Activated CD8-positive, alpha-beta memory T cell treated with anti-CD3 and anti-CD28 coated beads for 48 hours (primary cell): ENCODE results near the gene METTL8.

Experiments used
- DNase-seq, 3 experiments: peaks; one replicate each; pipeline ENCODE4 v3.0.0-alpha.2; 2020; ENCODE audit warnings: low read depth in 2 of 3, low spot score in 2 of 3

The METTL8 gene

GRCh38 chr2:171346723-171347557 lies 86.8 kb downstream of the METTL8 start:
- no peak for DNase-seq

GRCh38 chr2:171345971-171346722 lies 87.6 kb downstream of the METTL8 start:
- DNase-seq: no peak

DNA sequence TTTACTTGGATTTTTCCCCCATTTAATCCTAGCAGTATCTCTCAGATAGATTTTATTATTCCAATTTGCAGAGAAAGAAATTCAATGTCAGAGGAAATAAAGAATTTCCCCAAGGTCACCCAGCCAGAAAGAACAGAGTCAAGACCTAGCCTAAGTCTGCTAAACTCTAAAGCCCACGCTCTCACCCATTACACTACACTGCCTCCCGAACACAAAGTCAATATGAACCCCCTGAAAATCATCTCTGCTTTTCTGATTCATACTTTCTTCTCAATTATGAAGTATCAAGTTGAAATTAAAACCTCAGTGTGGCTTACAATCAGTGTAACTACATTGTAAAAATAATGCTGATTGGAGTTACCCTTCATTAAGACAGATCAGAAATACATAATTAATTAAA lies 89.6 kb downstream of the METTL8 start:
- no peak for DNase-seq

GRCh38 chr2:171342067-171342413 lies 91.8 kb downstream of the METTL8 start:
- no peak for DNase-seq

DNA sequence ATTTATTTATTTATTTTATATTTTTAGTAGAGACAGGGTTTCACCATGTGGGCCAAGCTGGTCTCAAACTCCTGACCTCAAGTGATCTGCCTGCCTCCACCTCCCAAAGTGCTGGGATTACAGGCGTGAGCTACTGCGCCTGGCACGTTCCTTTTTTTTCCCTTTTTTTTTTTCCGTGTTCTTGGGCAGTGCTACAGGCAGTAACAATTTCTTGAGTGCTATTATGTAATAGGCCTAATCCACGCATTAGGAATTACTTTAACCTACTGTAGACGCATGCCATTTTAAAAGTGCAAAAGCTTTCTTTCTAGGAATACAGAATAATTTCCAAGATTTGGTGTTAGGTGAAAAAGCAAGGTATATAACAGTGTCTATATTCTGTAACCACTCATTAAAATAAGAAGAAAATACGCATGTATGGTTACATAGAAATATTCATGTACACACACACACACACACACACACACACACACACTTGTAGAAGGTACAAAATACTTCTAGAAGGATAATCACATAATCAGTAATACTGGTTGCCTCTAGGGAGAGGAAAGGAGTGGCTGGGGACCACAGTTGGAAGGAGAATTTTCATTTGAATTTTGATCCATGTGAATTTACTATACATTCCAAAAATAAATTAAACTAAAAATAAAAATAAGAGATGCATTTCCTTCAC lies 92.3 kb downstream of the METTL8 start:
- DNase-seq: no peak

DNA sequence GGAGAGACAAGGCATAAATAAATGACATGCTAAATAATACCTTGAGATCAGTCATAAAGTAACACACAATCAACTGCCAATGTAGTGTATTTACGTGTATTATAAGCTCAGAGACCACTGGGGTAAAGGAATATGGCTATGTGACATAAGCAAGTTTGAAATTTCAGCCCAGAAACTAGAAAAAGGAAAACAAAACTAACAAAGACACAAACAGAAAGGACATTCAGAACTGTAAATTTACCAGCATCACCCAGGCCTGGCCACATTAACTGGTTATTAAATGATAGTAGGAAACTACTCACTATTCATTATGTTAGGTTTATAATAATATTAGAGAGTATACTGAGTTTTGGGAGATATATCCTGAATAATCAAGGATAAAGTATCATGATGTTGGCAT lies 98.8 kb downstream of the METTL8 start:
- DNase-seq: no peak

DNA sequence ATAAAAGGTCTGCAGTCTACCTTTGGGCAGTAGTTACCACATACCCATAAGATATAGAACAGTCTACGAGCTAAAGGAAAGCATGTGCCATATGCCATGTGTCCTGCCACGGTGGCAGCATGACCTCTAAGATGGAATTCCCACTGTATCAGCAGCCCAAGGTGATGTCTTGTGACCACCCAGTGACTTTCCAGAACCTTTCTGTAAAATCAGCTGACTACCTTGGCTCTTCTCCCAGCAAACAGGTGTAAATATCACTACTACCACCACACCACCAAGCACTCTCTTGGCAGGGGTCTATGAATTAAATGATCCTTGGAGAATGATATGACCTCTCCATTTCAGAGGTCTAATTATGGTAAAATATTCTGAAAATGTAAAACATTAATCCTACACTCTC lies 99.6 kb downstream of the METTL8 start:
- DNase-seq: no peak

GRCh38 chr2:171330155-171330956 lies 103.4 kb downstream of the METTL8 start:
- DNase-seq: no peak

GRCh38 chr2:171327043-171327496 lies 106.7 kb downstream of the METTL8 start:
- DNase-seq: no peak

- no peak for DNase-seq
Observed at GRCh38 chr2:171325886-171326585, 107.8 kb downstream of the METTL8 start.

DNA sequence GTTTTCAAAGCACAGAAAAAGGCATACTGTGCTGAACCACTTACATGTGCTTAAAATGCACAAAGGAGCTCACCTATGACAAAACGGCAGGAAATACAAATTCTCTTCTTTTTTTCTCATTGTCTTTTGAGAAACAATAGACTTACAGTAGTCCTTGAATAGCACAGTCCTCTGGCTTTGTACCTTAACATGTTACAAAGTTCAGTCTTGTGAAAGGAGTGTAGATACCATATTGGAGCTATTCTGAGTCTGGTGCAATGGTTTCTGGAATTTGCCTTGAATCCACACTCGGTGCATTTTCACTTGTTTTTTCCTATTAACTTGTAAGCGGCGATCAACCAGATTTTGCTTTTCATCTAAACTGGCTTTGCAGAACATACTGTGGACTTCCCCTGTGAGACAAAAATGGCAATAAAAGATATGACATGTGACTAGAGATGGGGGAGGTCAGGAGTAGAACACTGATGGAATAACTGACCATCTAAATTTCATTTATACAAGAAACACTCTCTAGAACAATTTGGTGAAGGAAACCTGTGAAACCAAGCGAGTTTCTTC lies 109.7 kb downstream of the METTL8 start:
- no peak for DNase-seq

DNA sequence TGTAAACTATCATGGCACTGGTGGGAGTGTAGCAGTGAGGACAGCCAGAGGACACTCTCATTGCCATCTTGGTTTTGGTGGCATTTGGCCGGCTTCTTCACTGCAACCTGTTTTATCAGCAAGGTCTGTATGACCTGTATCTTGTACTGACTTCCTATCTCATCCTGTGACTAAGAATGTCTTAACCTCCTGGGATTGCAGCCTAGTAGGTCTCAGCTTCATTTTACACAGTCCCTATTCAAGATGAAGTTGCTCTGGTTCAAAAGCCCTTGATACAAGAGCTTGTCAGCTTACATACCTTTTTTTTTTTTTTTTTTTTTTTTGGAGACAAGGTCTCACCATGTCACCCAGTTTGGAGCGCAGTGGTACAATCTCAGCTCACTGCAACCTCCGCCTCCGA lies 110.9 kb downstream of the METTL8 start:
- no peak for DNase-seq

DNA sequence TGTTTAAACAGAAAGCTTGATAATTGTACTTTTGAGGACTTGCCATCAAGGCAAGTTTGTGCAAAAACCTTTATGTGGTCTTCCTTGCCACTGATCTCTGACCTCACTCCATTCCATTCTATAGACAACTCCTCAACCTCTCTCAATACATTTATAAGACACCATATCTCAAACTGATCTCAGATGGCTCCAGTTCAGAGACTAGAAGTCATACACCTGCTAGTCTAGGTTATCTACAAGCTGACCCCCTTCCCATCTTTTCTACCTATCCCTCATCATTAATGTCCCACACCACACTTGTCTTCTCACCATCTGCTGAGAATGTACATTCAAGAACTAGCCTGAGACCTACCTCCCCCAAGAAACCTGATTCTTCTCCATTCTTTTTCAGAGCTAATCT lies 113.1 kb downstream of the METTL8 start:
- DNase-seq: no peak

DNA sequence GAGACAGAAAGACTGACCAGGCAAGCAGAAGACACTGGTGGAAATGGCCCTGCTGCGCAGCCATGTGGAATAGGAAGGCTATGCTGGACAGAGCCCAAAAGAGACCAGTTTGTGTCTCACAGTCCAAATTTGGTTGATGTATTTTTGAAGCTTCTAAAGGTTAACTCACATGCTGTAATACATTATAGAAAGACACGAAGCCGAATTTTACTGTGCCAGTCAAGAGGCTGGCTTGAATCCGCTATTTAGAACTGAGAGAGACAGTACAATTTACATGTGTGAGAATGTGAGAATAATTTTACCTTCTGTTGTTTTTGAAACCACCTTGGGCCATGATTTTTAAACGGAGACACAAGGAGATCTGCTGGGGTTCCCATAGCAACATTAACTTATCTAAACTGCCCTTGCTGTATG lies 113.6 kb downstream of the METTL8 start:
- DNase-seq: no peak

DNA sequence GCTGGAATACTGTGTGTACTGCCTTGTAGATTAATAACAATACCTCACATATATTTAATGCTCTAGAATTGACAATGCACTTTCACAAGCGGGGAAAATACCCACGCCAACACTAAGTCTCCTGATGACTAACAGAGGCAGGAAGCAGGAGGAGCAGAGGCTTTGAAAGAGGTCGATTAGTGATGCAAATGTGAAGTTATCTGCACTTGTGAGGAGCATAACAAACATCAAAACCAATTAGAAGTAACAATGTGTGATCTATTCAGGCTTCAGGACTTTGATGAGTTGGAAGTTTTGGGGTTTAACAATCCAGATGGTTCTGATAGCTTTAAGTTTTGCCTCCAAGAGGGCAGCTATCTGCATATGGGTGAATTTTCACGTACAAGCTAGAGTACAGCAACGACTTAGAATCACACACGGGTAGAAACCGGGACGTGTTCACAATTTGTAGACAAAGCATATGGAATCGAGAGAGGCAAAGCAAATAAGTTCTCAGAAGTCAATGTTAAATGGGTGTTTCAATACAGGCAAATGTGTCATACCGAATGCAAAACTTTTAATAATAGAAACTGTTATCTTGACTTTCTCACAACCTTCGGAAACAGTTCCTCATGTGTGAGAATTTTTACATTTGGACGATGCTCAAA lies 114.5 kb downstream of the METTL8 start:
- peak in 2 of 3 experiments; percentile 14 to 23 for DNase-seq

GRCh38 chr2:171318463-171318934 lies 115.3 kb downstream of the METTL8 start:
- DNase-seq: no peak

DNA sequence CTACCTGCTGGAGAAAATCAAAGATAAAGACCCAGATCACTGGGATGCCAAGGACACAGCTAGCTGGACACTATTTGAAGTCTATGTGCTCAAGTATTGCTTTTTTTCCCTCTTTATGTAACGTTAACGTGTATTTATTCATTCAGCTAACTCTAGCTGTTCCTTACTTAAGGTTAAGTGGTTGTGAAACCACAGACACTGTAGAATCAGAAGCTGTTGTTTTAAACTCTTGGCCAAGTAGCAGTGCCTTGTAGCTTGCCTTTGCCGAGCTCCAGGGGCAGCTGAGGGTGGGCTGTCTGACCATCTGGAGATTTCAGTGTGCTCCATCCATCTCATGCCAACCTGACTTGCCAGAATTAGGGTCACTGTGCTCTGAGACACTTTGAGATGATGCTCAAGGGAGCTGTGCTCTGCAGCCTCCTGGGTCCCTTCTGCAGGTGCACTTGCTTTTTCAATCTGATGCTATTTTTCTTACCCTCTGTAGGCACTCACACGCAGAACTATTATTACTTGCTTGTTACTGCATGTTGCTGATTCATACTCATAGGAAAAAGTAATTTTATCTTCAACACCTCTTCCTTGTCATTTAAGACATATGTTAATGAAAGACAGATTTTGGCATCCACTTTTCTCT lies 116.2 kb downstream of the METTL8 start:
- no peak for DNase-seq

GRCh38 chr2:171316755-171317337 lies 116.9 kb downstream of the METTL8 start:
- no peak for DNase-seq

GRCh38 chr2:171316220-171316619 lies 117.6 kb downstream of the METTL8 start:
- DNase-seq: no peak
